HCT116 (cell line): Measurements from ENCODE around the gene FGD5. TPM values are rescaled to one million over a fixed set of nuclear protein-coding genes. Genes with fewer than 3 reads are reported as not detected.

Experiments used
- ATAC-seq: fragments of 200-7000 bp; cut with Tn5 transposase; 2 replicates; pipeline ENCODE4 v1.9.1; 2020; ENCODE audit warnings: mild to moderate bottlenecking, moderate library complexity
- BruUV-seq: library from RNA; stranded (reverse); fragments of 400-500 nt; replicated peaks from 2 replicates; lab custom pipeline; 2021; lab: Mats Ljungman, UMichigan
- CTCF ChIA-PET: fragments of 300-600 bp; sonication (Branson Sonifier 250); formaldehyde crosslinking; loops from one replicate; lab custom pipeline; 2021; ENCODE audit warnings: antibody characterized with exemption; lab: Charles Lee
- POLR2A ChIA-PET: fragments of 300-600, 350-600 bp; sonication (Branson Sonifier 250); formaldehyde crosslinking; loops from one replicate; lab custom pipeline; 2021; ENCODE audit warnings: antibody characterized with exemption; lab: Charles Lee
- RAD21 ChIA-PET, 2 experiments: fragments of 300-600 bp; sonication (Branson Sonifier 250); formaldehyde crosslinking; loops; one replicate each; lab custom pipeline; 2023; ENCODE audit warnings: low total read pairs in 2 of 2; ENCODE audit not compliant: uncharacterized antibody in 2 of 2, unreplicated experiment in 2 of 2, low non-redundant PET in 1 of 2; lab: Charles Lee
- DNase-seq: peaks from one replicate; pipeline ENCODE4 v3.0.0-alpha.2; 2010; ENCODE audit warnings: low read depth, low spot score
- H2AFZ ChIP-seq: fragments of 200-600 bp; shearing (Covaris generic), sonication (generic); 2 replicates; pipeline ENCODE4 v1.6.1; 2017; ENCODE audit warnings: low read depth, mixed run types, mixed read lengths, antibody characterized with exemption, low read length; ENCODE audit not compliant: poor library complexity, severe bottlenecking
- H3K27ac ChIP-seq: 2 replicates; pipeline ENCODE4 v1.5.1; 2012; ENCODE audit warnings: low read depth, low read length
- H3K27me3 ChIP-seq: fragments of 200-600 bp; sonication (generic); 2 replicates; pipeline ENCODE4 v1.6.1; 2016; ENCODE audit warnings: mixed run types, low read length, mixed read lengths; ENCODE audit not compliant: insufficient read depth
- H3K36me3 ChIP-seq, 2 experiments: fragments of 200-500 bp in 1 of 2; fragments of 200-600 bp in 1 of 2; sonication (Bioruptor generic) in 1 of 2; sonication (generic) in 1 of 2; 2 replicates each; pipeline versions ENCODE4 v1.5.1 to v1.6.1; 2014 to 2016; ENCODE audit warnings: low read length in 2 of 2, inconsistent platforms in 1 of 2, mixed read lengths in 1 of 2, mixed run types in 1 of 2; ENCODE audit not compliant: insufficient read depth in 2 of 2, control insufficient read depth in 1 of 2
- H3K4me1 ChIP-seq, 2 experiments: fragments of 200-600 bp in 1 of 2; sonication (generic) in 1 of 2; 2 replicates each; pipeline versions ENCODE4 v1.5.1 to v1.6.1; 2012 to 2017; ENCODE audit warnings: low read length in 2 of 2, inconsistent platforms in 1 of 2, mild to moderate bottlenecking in 1 of 2, mixed read lengths in 1 of 2, mixed run types in 1 of 2, moderate library complexity in 1 of 2; ENCODE audit not compliant: insufficient read depth in 2 of 2, control insufficient read depth in 1 of 2
- H3K4me2 ChIP-seq: fragments of 200-600 bp; sonication (generic); 2 replicates; pipeline ENCODE4 v1.6.1; 2017; ENCODE audit warnings: mixed run types, low read length, mixed read lengths
- H3K4me3 ChIP-seq, 2 experiments: fragments of 200-600 bp in 1 of 2; sonication (generic) in 1 of 2; replicated peaks in 1 of 2; 2 replicates each; pipeline ENCODE4 v1.5.1; 2011 to 2016; ENCODE audit warnings: low read length in 2 of 2, control low read depth in 1 of 2, low read depth in 1 of 2, mild to moderate bottlenecking in 1 of 2, mixed read lengths in 1 of 2, mixed run types in 1 of 2
- H3K79me2 ChIP-seq: fragments of 200-600 bp; sonication (generic); 2 replicates; pipeline ENCODE4 v1.6.1; 2017; ENCODE audit warnings: mild to moderate bottlenecking, mixed run types, low read length, moderate library complexity, mixed read lengths; ENCODE audit not compliant: insufficient read depth
- H3K9ac ChIP-seq: fragments of 200-600 bp; sonication (generic); 2 replicates; pipeline ENCODE4 v1.6.1; 2016; ENCODE audit warnings: low read length, mixed read lengths
- H3K9me2 ChIP-seq: fragments of 200-600 bp; sonication (generic), shearing (Covaris generic); 2 replicates; pipeline ENCODE4 v1.6.1; 2017; ENCODE audit warnings: mixed run types, mild to moderate bottlenecking, moderate library complexity; ENCODE audit not compliant: insufficient read depth
- H3K9me3 ChIP-seq, 2 experiments: fragments of 200-500 bp in 1 of 2; fragments of 200-600 bp in 1 of 2; sonication (Bioruptor generic) in 1 of 2; sonication (generic) in 1 of 2; 2 replicates each; pipeline ENCODE4 v1.6.1; 2014 to 2017; ENCODE audit warnings: low read length in 2 of 2, mixed read lengths in 2 of 2, inconsistent platforms in 1 of 2, low read depth in 1 of 2, mild to moderate bottlenecking in 1 of 2, mixed run types in 1 of 2, moderate library complexity in 1 of 2; ENCODE audit not compliant: control insufficient read depth in 1 of 2, insufficient read depth in 1 of 2
- H4K20me1 ChIP-seq: fragments of 200-600 bp; sonication (generic), shearing (Covaris generic); 2 replicates; pipeline ENCODE4 v1.6.1; 2017; ENCODE audit warnings: mixed run types, mild to moderate bottlenecking, moderate library complexity; ENCODE audit not compliant: insufficient read depth
- ATF3 ChIP-seq: IDR thresholded peaks from 2 replicates; pipeline ENCODE4 v1.6.1; 2012
- CBX3 ChIP-seq: IDR thresholded peaks from 2 replicates; pipeline ENCODE4 v1.6.1; 2012; ENCODE audit warnings: low read depth
- EGR1 ChIP-seq: IDR thresholded peaks from 2 replicates; pipeline ENCODE4 v1.6.1; 2012; ENCODE audit warnings: low read depth
- ELF1 ChIP-seq: IDR thresholded peaks from 2 replicates; pipeline ENCODE4 v1.6.1; 2012; ENCODE audit warnings: low read depth, borderline replicate concordance
- EZH2phosphoT487 ChIP-seq: fragments of 200-600 bp; IDR thresholded peaks from 2 replicates; pipeline ENCODE4 v1.6.1; 2018; ENCODE audit warnings: antibody characterized with exemption, borderline replicate concordance
- JUND ChIP-seq: IDR thresholded peaks from 2 replicates; pipeline ENCODE4 v1.6.1; 2012
- POLR2AphosphoS5 ChIP-seq: IDR thresholded peaks from 2 replicates; pipeline ENCODE4 v1.6.1; 2011; ENCODE audit warnings: mild to moderate bottlenecking, low read depth, low read length, moderate library complexity
- SP1 ChIP-seq: IDR thresholded peaks from 2 replicates; pipeline ENCODE4 v1.6.1; 2012; ENCODE audit warnings: low read depth
- SRF ChIP-seq: IDR thresholded peaks from 2 replicates; pipeline ENCODE4 v1.6.1; 2012; ENCODE audit warnings: low read depth
- YY1 ChIP-seq: IDR thresholded peaks from 2 replicates; pipeline ENCODE4 v1.6.1; 2011; ENCODE audit warnings: low read length, low read depth, moderate library complexity, mild to moderate bottlenecking; ENCODE audit not compliant: insufficient replicate concordance; ENCODE audit errors: extremely low read depth
- ZFX ChIP-seq: fragments of 450-650 bp; IDR thresholded peaks from 2 replicates; pipeline ENCODE4 v1.6.1; 2017
- intact Hi-C: fragments of 100-400 bp; cut with micrococcal nuclease; formaldehyde crosslinking; loops from 2 replicates; pipeline ENCODE4 v1.10.0; 2022
- total RNA-seq: library from RNA; stranded (reverse); gene quantifications from one replicate; pipeline ENCODE4 v1.2.1, GENCODE V29; 2021; ENCODE audit not compliant: unreplicated experiment
- TF ChIP-seq, protein P1 (sequence below): IDR thresholded peaks from 2 replicates; pipeline ENCODE4 v1.6.1; 2011; ENCODE audit warnings: mild to moderate bottlenecking, low read length, moderate library complexity; ENCODE audit not compliant: insufficient replicate concordance; ENCODE audit errors: extremely low read depth
- TF ChIP-seq, protein P2 (sequence below): IDR thresholded peaks from 2 replicates; pipeline ENCODE4 v1.6.1; 2012; ENCODE audit warnings: low read depth

FGD5 gene
- total RNA-seq, 1 experiment from 2014 or later: 0.22 TPM

DNA sequence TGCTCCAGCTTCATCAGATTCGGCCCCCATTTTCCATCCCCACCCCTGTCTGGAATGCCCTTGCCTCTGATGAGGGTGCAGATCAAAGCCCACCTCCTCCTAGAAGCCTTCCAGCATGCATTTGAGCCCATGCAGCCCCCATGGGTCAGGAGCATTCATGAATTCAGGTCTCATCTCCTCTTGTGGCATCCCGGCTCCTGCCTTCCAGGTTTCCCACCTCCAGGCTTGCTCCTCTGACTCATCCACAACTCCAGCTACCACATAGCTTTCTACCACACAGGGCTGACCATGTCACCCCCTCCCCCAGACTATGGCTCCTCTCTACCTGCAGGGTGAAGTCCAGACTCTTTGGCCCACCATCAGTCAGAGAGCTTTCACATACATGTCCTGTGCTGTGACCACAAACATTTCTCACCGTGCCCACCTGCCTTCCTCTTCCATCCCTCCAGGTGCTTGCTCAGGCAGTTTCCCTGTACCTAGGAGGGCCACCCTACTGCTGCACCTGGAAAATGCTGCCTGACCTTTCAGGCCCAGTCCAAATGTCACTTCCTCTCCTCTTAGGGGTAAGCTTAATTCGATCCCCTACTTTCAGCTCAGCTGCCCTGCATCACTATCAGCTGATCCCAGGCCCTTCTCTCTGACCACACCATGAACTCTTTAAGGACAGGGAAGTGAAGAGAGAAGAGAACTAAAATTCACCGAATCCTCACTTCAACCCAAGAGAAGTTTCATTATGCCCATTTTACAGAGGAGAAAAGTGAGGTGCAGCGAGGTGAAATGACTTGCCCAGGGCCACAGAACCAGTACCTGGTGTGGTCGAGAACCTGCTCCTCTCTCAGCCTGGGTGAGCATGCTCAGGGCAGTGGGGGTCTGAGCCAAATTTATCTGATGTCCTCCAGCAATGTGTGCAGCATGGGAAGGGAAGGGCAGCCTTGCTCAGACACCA is 13.7 kb upstream of the FGD5 start:
- TF ChIP-seq ZFX: no peak
- TF ChIP-seq ELF1: no peak
- TF ChIP-seq, protein P1, sequence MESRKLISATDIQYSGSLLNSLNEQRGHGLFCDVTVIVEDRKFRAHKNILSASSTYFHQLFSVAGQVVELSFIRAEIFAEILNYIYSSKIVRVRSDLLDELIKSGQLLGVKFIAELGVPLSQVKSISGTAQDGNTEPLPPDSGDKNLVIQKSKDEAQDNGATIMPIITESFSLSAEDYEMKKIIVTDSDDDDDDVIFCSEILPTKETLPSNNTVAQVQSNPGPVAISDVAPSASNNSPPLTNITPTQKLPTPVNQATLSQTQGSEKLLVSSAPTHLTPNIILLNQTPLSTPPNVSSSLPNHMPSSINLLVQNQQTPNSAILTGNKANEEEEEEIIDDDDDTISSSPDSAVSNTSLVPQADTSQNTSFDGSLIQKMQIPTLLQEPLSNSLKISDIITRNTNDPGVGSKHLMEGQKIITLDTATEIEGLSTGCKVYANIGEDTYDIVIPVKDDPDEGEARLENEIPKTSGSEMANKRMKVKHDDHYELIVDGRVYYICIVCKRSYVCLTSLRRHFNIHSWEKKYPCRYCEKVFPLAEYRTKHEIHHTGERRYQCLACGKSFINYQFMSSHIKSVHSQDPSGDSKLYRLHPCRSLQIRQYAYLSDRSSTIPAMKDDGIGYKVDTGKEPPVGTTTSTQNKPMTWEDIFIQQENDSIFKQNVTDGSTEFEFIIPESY: no peak
- TF ChIP-seq POLR2AphosphoS5: no peak
- no peak for TF ChIP-seq EZH2phosphoT487
- TF ChIP-seq JUND: no peak
- no peak for TF ChIP-seq YY1
- TF ChIP-seq SRF: no peak
- TF ChIP-seq EGR1: no peak
- TF ChIP-seq, protein P2, sequence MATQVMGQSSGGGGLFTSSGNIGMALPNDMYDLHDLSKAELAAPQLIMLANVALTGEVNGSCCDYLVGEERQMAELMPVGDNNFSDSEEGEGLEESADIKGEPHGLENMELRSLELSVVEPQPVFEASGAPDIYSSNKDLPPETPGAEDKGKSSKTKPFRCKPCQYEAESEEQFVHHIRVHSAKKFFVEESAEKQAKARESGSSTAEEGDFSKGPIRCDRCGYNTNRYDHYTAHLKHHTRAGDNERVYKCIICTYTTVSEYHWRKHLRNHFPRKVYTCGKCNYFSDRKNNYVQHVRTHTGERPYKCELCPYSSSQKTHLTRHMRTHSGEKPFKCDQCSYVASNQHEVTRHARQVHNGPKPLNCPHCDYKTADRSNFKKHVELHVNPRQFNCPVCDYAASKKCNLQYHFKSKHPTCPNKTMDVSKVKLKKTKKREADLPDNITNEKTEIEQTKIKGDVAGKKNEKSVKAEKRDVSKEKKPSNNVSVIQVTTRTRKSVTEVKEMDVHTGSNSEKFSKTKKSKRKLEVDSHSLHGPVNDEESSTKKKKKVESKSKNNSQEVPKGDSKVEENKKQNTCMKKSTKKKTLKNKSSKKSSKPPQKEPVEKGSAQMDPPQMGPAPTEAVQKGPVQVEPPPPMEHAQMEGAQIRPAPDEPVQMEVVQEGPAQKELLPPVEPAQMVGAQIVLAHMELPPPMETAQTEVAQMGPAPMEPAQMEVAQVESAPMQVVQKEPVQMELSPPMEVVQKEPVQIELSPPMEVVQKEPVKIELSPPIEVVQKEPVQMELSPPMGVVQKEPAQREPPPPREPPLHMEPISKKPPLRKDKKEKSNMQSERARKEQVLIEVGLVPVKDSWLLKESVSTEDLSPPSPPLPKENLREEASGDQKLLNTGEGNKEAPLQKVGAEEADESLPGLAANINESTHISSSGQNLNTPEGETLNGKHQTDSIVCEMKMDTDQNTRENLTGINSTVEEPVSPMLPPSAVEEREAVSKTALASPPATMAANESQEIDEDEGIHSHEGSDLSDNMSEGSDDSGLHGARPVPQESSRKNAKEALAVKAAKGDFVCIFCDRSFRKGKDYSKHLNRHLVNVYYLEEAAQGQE: no peak
- no peak for TF ChIP-seq CBX3
- no peak for TF ChIP-seq ATF3
- no peak for TF ChIP-seq SP1
- peak overlapping the region; percentile 42; the same call in 1 of the 2 replicates for H3K4me2 ChIP-seq
- no peaks in the 10 kb centered on the region for H3K79me2 ChIP-seq
- no peaks in the 10 kb centered on the region for H3K27me3 ChIP-seq
- H4K20me1 ChIP-seq: no peaks in the 10 kb centered on the region
- CTCF ChIA-PET: interaction anchor here (1.2 kb wide), 1 partner anchor 27 kb away, joined by 3 read pairs; no protein-coding TSS in a partner anchor
- no peaks in the 10 kb centered on the region for H3K9me2 ChIP-seq
- peaks cover 8 to 29% of the 10 kb centered on the region in 2 experiments; a peak in 3 of 4 replicates for H3K4me1 ChIP-seq
- H3K9ac ChIP-seq: no peak overlapping the region
- DNase-seq (no peak), ATAC-seq (no peak)
- H3K27ac ChIP-seq: no peak overlapping the region
- no peaks in the 10 kb centered on the region for H3K36me3 ChIP-seq
- no peak overlapping the region for H2AFZ ChIP-seq
- RAD21 ChIA-PET: no interaction called here
- intact Hi-C loops: loop anchor here (5.0 kb wide), 1 partner anchor 92 kb away; no protein-coding TSS in a partner anchor
- no TSS peak for BruUV-seq
- POLR2A ChIA-PET: no interaction called here
- no peak overlapping the region for H3K4me3 ChIP-seq
- H3K9me3 ChIP-seq: no peaks in the 10 kb centered on the region
